ENCODE measurements around the gene PIK3CD.

The PIK3CD gene

GRCh38 chr1:9749361-9749760 is 97.8 kb downstream of the PIK3CD start:
- H3K4me3 ChIP-seq (ENCODE audit: low read depth, low read length), result no peak overlapping the region
- DNase-seq, result no peak
- H3K9me3 ChIP-seq (ENCODE audit: severe bottlenecking), result no peaks in the 10 kb centered on the region
- no peak for TF ChIP-seq CTCF (IDR thresholded peaks at IDR 0.05; ENCODE audit: low read depth, low read length)
- H3K36me3 ChIP-seq, result peaks cover 90% of the 10 kb centered on the region
- H3K27me3 ChIP-seq (ENCODE audit: insufficient read depth, low read depth, severe bottlenecking), result no peaks in the 10 kb centered on the region
- H3K27ac ChIP-seq, result no peak overlapping the region

DNA sequence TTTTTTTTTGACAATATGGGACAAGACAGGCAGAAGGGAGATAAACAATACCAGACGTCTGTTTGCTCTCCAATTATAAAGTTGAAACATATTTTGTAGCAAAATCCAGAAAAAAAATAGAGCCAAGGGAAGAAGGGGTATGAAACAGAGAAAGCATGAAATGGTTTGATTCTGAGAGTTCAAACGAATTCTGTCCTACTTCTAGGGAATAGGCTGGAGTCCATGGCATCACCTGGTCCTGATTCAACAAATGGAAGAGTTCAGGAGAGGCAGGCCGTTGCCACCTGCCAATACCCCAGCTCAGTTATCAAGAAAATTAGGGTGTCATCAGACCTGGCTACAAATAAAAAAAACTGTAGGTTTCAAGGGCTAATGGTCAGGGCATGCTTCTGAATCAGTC is 100.4 kb downstream of the PIK3CD start:
- Histone ChIP-seq H3K27me3 (ENCODE audit: insufficient read depth, low read depth, severe bottlenecking) (no peaks in the 10 kb centered on the region), H3K4me3 (ENCODE audit: low read depth, low read length) (no peak overlapping the region), H3K27ac (no peak overlapping the region), H3K9me3 (ENCODE audit: severe bottlenecking) (no peaks in the 10 kb centered on the region), H3K36me3 (peaks cover 82% of the 10 kb centered on the region)
- DNase-seq, result no peak
- TF ChIP-seq CTCF (IDR thresholded peaks at IDR 0.05; ENCODE audit: low read depth, low read length), result no peak

DNA sequence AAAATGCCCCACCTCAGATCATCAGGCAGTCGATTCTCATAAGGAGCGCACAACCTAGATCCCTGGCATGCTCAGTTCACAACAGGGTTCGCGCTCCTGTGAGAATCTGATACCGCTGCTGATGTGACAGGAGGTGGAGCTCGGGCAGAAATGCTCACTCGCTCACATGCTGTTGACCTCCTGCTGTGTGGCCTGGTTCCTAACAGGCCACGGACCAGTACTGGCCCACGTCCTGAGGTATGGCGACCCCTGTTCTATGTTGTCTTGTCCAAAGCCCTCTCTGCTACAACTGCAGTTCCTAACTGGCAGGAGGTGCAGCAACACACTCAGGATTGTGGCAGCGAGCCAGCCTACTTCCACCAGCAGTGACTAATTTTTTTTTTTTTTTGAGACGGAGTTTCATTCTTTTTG is 101.6 kb downstream of the PIK3CD start:
- DNase-seq, result no peak
- Histone ChIP-seq H3K9me3 (ENCODE audit: severe bottlenecking) (no peaks in the 10 kb centered on the region), H3K4me3 (ENCODE audit: low read depth, low read length) (no peak overlapping the region), H3K36me3 (peaks cover 79% of the 10 kb centered on the region), H3K27ac (no peak overlapping the region), H3K27me3 (ENCODE audit: insufficient read depth, low read depth, severe bottlenecking) (no peaks in the 10 kb centered on the region)
- no peak for TF ChIP-seq CTCF (IDR thresholded peaks at IDR 0.05; ENCODE audit: low read depth, low read length)

GRCh38 chr1:9755441-9755995 is 104.0 kb downstream of the PIK3CD start:
- no peak overlapping the region for H3K4me3 ChIP-seq (ENCODE audit: low read depth, low read length)
- DNase-seq, result no peak
- H3K27me3 ChIP-seq (ENCODE audit: insufficient read depth, low read depth, severe bottlenecking), result no peaks in the 10 kb centered on the region
- H3K36me3 ChIP-seq, result peaks cover 68% of the 10 kb centered on the region
- no peaks in the 10 kb centered on the region for H3K9me3 ChIP-seq (ENCODE audit: severe bottlenecking)
- no peak for TF ChIP-seq CTCF (IDR thresholded peaks at IDR 0.05; ENCODE audit: low read depth, low read length)
- no peak overlapping the region for H3K27ac ChIP-seq

GRCh38 chr1:9758559-9759121 is 107.1 kb downstream of the PIK3CD start:
- no peak overlapping the region for H3K4me3 ChIP-seq (ENCODE audit: low read depth, low read length)
- H3K9me3 ChIP-seq (ENCODE audit: severe bottlenecking), result no peaks in the 10 kb centered on the region
- no peak for DNase-seq
- peaks cover 58% of the 10 kb centered on the region for H3K36me3 ChIP-seq
- no peak overlapping the region for H3K27ac ChIP-seq
- no peak for TF ChIP-seq CTCF (IDR thresholded peaks at IDR 0.05; ENCODE audit: low read depth, low read length)
- H3K27me3 ChIP-seq (ENCODE audit: insufficient read depth, low read depth, severe bottlenecking), result no peaks in the 10 kb centered on the region

DNA sequence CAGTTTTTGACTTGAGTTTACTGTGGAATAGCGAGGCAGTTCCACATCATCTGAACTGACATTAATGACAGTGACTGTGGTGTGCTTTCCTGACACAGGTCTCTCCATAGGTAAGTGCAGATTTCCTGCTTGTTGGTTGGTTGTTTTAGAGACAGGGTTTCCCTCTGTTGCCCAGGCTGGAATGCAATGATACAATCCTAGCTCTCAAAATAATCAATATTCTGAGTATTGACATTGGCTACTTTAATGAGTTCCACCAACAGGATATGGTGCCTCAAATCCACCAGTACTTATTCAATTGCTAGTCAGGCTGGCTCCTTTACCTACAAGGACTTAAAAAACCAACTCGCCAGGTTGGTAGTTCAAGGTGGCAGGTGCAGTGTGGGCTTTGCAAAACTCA is 108.4 kb downstream of the PIK3CD start:
- peaks cover 56% of the 10 kb centered on the region for H3K36me3 ChIP-seq
- no peak overlapping the region for H3K4me3 ChIP-seq (ENCODE audit: low read depth, low read length)
- no peaks in the 10 kb centered on the region for H3K9me3 ChIP-seq (ENCODE audit: severe bottlenecking)
- TF ChIP-seq CTCF (IDR thresholded peaks at IDR 0.05; ENCODE audit: low read depth, low read length), result no peak
- H3K27ac ChIP-seq, result no peak overlapping the region
- no peak for DNase-seq
- no peaks in the 10 kb centered on the region for H3K27me3 ChIP-seq (ENCODE audit: insufficient read depth, low read depth, severe bottlenecking)

All from WERI-Rb-1 (cell line).